K562 (cell line): ENCODE measurements around the gene ASPDH. TPM values are rescaled to one million over a fixed set of nuclear protein-coding genes. Genes with fewer than 3 reads are reported as not detected.

Experiments
- ATAC-seq: fragments of 200-7000 bp; cut with Tn5 transposase; 3 replicates; pipeline ENCODE4 v1.9.1; 2020; ENCODE audit warnings: moderate library complexity
- Bru-seq: library from RNA; stranded (reverse); fragments of 400-500 nt; gene quantifications from one replicate; lab custom pipeline; 2021; lab: Mats Ljungman, UMichigan
- BruChase-seq, 2 experiments: library from RNA; stranded (reverse); fragments of 400-500 nt; gene quantifications; one replicate each; lab custom pipeline; 2021; lab: Mats Ljungman, UMichigan
- BruUV-seq: library from RNA; stranded (reverse); fragments of 400-500 nt; replicated peaks from 2 replicates; lab custom pipeline; 2021; lab: Mats Ljungman, UMichigan
- CTCF ChIA-PET: fragments of 300-600 bp; formaldehyde crosslinking; extraction: SDS; loops from one replicate; lab custom pipeline; 2021; ENCODE audit warnings: low intra/inter-chr PET ratio; lab: Yijun Ruan, JAX
- POLR2A ChIA-PET: fragments of 300-600, 350-650 bp; sonication (Branson Sonifier 250); formaldehyde crosslinking; extraction: SDS; loops from one replicate; lab custom pipeline; 2021; ENCODE audit warnings: antibody characterized with exemption, inconsistent platforms; lab: Yijun Ruan, JAX
- DNase-seq, 4 experiments: peaks; one replicate each; pipeline versions ENCODE4 v3.0.0 to v3.0.0-alpha.2; 2011 to 2018; ENCODE audit warnings: low spot score in 3 of 4, mixed read lengths in 3 of 4; ENCODE audit errors: extremely low read depth in 1 of 4
- FAIRE-seq: peaks from 2 replicates; lab custom pipeline; 2011; peaks lifted over from hg19 to GRCh38; lab: Jason Lieb, UNC
- H2AFZ ChIP-seq: 2 replicates; pipeline ENCODE4 v1.6.0; 2011; ENCODE audit warnings: low read depth, low read length, control low read depth, inconsistent platforms
- H3K27ac ChIP-seq: fragments of 200-600 bp; 3 replicates; pipeline ENCODE4 v1.8.0; 2011; ENCODE audit warnings: low read depth, mild to moderate bottlenecking, control low read depth, inconsistent platforms, low read length, moderate library complexity, mixed read lengths; ENCODE audit errors: extremely low read depth
- H3K27me3 ChIP-seq, 2 experiments: fragments of 300-600 bp in 1 of 2; 2 replicates in 1 of 2; 3 replicates in 1 of 2; pipeline versions ENCODE4 v1.6.0 to v1.8.0; 2011; ENCODE audit warnings: inconsistent platforms in 2 of 2, low read length in 2 of 2, mild to moderate bottlenecking in 1 of 2, mixed read lengths in 1 of 2, moderate library complexity in 1 of 2; ENCODE audit not compliant: control insufficient read depth in 2 of 2, insufficient read depth in 2 of 2
- H3K36me3 ChIP-seq: fragments of 300-600 bp; 3 replicates; pipeline ENCODE4 v1.8.0; 2011; ENCODE audit warnings: mild to moderate bottlenecking, low read length, inconsistent platforms; ENCODE audit not compliant: control insufficient read depth, insufficient read depth
- H3K4me1 ChIP-seq, 2 experiments: fragments of 200-600 bp in 1 of 2; replicated peaks in 1 of 2; 2 replicates in 1 of 2; 3 replicates in 1 of 2; pipeline versions ENCODE4 v1.5.1 to v1.8.0; 2011; ENCODE audit warnings: inconsistent platforms in 2 of 2, low read length in 2 of 2, mild to moderate bottlenecking in 1 of 2, mixed read lengths in 1 of 2, moderate library complexity in 1 of 2; ENCODE audit not compliant: control insufficient read depth in 2 of 2, insufficient read depth in 2 of 2
- H3K4me2 ChIP-seq: 2 replicates; pipeline ENCODE4 v1.6.1; 2011; ENCODE audit warnings: low read length, control low read depth, inconsistent platforms, mixed read lengths; ENCODE audit not compliant: insufficient read depth
- H3K4me3 ChIP-seq: fragments of 200-600 bp; sonication (generic), shearing (Covaris generic); 2 replicates; pipeline ENCODE4 v1.5.1; 2016; ENCODE audit warnings: control low read depth, inconsistent platforms
- H3K79me2 ChIP-seq: fragments of 200-600 bp; 3 replicates; pipeline ENCODE4 v1.8.0; 2011; ENCODE audit warnings: low read length, inconsistent platforms; ENCODE audit not compliant: control insufficient read depth, insufficient read depth
- H3K9ac ChIP-seq, 2 experiments: 2 replicates each; pipeline versions ENCODE4 v1.6.0 to v1.6.1; 2011; ENCODE audit warnings: low read depth in 2 of 2, low read length in 2 of 2, control low read depth in 1 of 2, inconsistent platforms in 1 of 2, mild to moderate bottlenecking in 1 of 2, mixed read lengths in 1 of 2; ENCODE audit not compliant: insufficient read depth in 1 of 2
- H3K9me1 ChIP-seq: one replicate; pipeline ENCODE4 v1.6.0; 2011; ENCODE audit warnings: inconsistent platforms, mild to moderate bottlenecking, low read length, moderate library complexity; ENCODE audit not compliant: control insufficient read depth, insufficient read depth
- H3K9me3 ChIP-seq: replicated peaks from 2 replicates; pipeline ENCODE4 v1.5.1; 2011; ENCODE audit warnings: low read depth, low read length, inconsistent platforms; ENCODE audit not compliant: control insufficient read depth, insufficient read depth
- H4K20me1 ChIP-seq: replicated peaks from 2 replicates; pipeline ENCODE4 v1.6.1; 2011; ENCODE audit warnings: low read length, inconsistent platforms, mixed read lengths; ENCODE audit not compliant: control insufficient read depth, insufficient read depth
- BRF2 ChIP-seq: IDR thresholded peaks from 3 replicates; pipeline ENCODE4 v1.6.1; 2011; ENCODE audit warnings: borderline replicate concordance, mild to moderate bottlenecking; ENCODE audit not compliant: insufficient read length, insufficient read depth
- CCNT2 ChIP-seq: IDR thresholded peaks from 2 replicates; pipeline ENCODE4 v1.6.1; 2011; ENCODE audit warnings: borderline replicate concordance, low read depth, mild to moderate bottlenecking, moderate library complexity, mixed read lengths, low read length; ENCODE audit not compliant: insufficient read length; ENCODE audit errors: extremely low read depth
- COPS2 ChIP-seq: fragments of 450-650 bp; conservative IDR thresholded peaks from 2 replicates; pipeline ENCODE4 v1.6.1; 2016; ENCODE audit warnings: mild to moderate bottlenecking, moderate library complexity
- EGR1 ChIP-seq: fragments of 450-650 bp; conservative IDR thresholded peaks from 2 replicates; pipeline ENCODE4 v1.6.1; 2017; ENCODE audit warnings: mild to moderate bottlenecking
- ETV6 ChIP-seq, 3 experiments: fragments of 150-350 bp in 1 of 3; sonication (generic) in 1 of 3; formaldehyde crosslinking in 1 of 3; IDR thresholded peaks; 2 replicates each; pipeline versions ENCODE4 v1.6.1 to v1.8.0; 2014 to 2022; ENCODE audit warnings: borderline replicate concordance in 2 of 3, low read depth in 2 of 3, antibody characterized with exemption in 1 of 3, low read length in 1 of 3, mild to moderate bottlenecking in 1 of 3, missing genetic modification reagents in 1 of 3
- KDM1A ChIP-seq, 2 experiments: fragments of 450-650 bp; IDR thresholded peaks; 2 replicates each; pipeline ENCODE4 v1.6.1; 2016; ENCODE audit warnings: mild to moderate bottlenecking in 2 of 2
- MAFF ChIP-seq: IDR thresholded peaks from 2 replicates; pipeline ENCODE4 v1.6.1; 2012; ENCODE audit warnings: low read length, improper control_type of control experiment
- NFE2 ChIP-seq: IDR thresholded peaks from 2 replicates; pipeline ENCODE4 v1.6.1; 2014; ENCODE audit warnings: antibody characterized with exemption, low read depth
- POLR2G ChIP-seq: fragments of 200-400 bp; formaldehyde crosslinking; IDR thresholded peaks from 2 replicates; pipeline ENCODE4 v1.6.1; 2017; ENCODE audit warnings: low read depth, mild to moderate bottlenecking, antibody characterized with exemption, low read length, moderate library complexity
- POLR3G ChIP-seq: IDR thresholded peaks from 2 replicates; pipeline ENCODE4 v1.6.1; 2011; ENCODE audit not compliant: insufficient read length, insufficient replicate concordance; ENCODE audit errors: extremely low read depth
- RCOR1 ChIP-seq, 2 experiments: IDR thresholded peaks; 2 replicates each; pipeline ENCODE4 v1.6.1; 2012; ENCODE audit warnings: low read depth in 2 of 2, low read length in 2 of 2, borderline replicate concordance in 1 of 2, improper control_type of control experiment in 1 of 2
- RNF2 ChIP-seq: sonication (generic); IDR thresholded peaks from 2 replicates; pipeline ENCODE4 v1.6.1; 2016
- TRIM24 ChIP-seq, 2 experiments: fragments of 450-650 bp; IDR thresholded peaks; 2 replicates each; pipeline ENCODE4 v1.6.1; 2016
- ZBTB7A ChIP-seq: IDR thresholded peaks from 2 replicates; pipeline ENCODE4 v1.6.1; 2011; ENCODE audit warnings: low read depth, mild to moderate bottlenecking, low read length, moderate library complexity, borderline replicate concordance; ENCODE audit not compliant: control insufficient read depth
- ZNF224 ChIP-seq: sonication (generic); formaldehyde crosslinking; IDR thresholded peaks from 2 replicates; pipeline ENCODE4 v1.8.0; 2022; ENCODE audit warnings: mild to moderate bottlenecking, missing genetic modification reagents
- WGBS: fragments of 100-300 bp; shearing (Covaris generic); methylation state at CpG from one replicate; pipeline ENCODE4 v1.1.6; 2016; ENCODE audit warnings: low coverage, mixed read lengths; ENCODE audit not compliant: insufficient coverage; ENCODE audit errors: missing lambda C conversion rate; 5-methylcytosine and 5-hydroxymethylcytosine counted together
- in situ Hi-C: fragments of 300-500 bp; cut with MboI; formaldehyde crosslinking; loops from 4 replicates; pipeline ENCODE4 v1.15.0; 2018; ENCODE audit warnings: inconsistent platforms, mixed read lengths
- intact Hi-C: fragments of 100-400 bp; cut with micrococcal nuclease; formaldehyde crosslinking; loops from 2 replicates; pipeline ENCODE4 v1.14.2; 2022
- long read RNA-seq, 3 experiments: library from polyadenylated mRNA in 2 of 3; library from RNA in 1 of 3; unstranded in 2 of 3; stranded (forward) in 1 of 3; transcript quantifications; one replicate each; pipeline ENCODE4 v2.0.0, GENCODE V29; 2019 to 2022
- polyA minus RNA-seq, 3 experiments: library from RNA; depleted of rRNA, polyadenylated mRNA; stranded (reverse); fragments of >200 nt; gene quantifications; 2 replicates each; pipeline ENCODE4 v1.2.3, GENCODE V29; 2011
- polyA plus RNA-seq, 8 experiments: library from polyadenylated mRNA; depleted of rRNA in 4 of 8; stranded (reverse) in 5 of 8; unstranded in 3 of 8; fragments of >200 nt; fragmentation: Nextera tagmentation in 2 of 8; fragmentation: Illumina TruSeq in 1 of 8; extraction: Ambion mirVana in 2 of 8; extraction: Trizol in 1 of 8; gene quantifications; 2 replicates each; pipeline versions ENCODE4 v1.2.1 to v1.2.3, GENCODE V29; 2011 to 2014; ENCODE audit warnings: inconsistent platforms in 1 of 8, missing spikeins in 1 of 8
- total RNA-seq, 7 experiments: library from RNA; depleted of rRNA in 6 of 7; stranded (reverse); fragments of >200 nt in 6 of 7; fragmentation: Illumina TruSeq in 2 of 7; extraction: Trizol in 2 of 7; gene quantifications; 2 replicates each; pipeline versions ENCODE4 v1.2.1 to v1.2.3, GENCODE V29; 2011 to 2021; ENCODE audit warnings: low replicate concordance in 1 of 7
- TF ChIP-seq, protein P1 (sequence below), 3 experiments: fragments of 200-800 bp in 1 of 3; sonication (Bioruptor generic) in 1 of 3; sonication (generic) in 1 of 3; formaldehyde crosslinking in 1 of 3; IDR thresholded peaks; 2 replicates each; pipeline versions ENCODE4 v1.6.1 to v1.8.0; 2016 to 2022; ENCODE audit warnings: mild to moderate bottlenecking in 2 of 3, missing compliant biosample characterization in 2 of 3, missing genetic modification characterization in 2 of 3, missing genetic modification reagents in 1 of 3

The ASPDH gene
- total RNA-seq (2011; cell fraction: chromatin; rRNA removed; ENCODE audit: low replicate concordance): not detected in 2 replicates
- not detected in 2 replicates for total RNA-seq (2011; cell fraction: nucleolus; rRNA removed)
- not detected in 2 replicates for total RNA-seq (2011; cell fraction: nucleoplasm; rRNA removed)
- not detected in 2 replicates for total RNA-seq (2014; rRNA removed)
- not detected in 2 replicates for total RNA-seq (2014; rRNA removed; fragmentation: Illumina TruSeq; extraction: Trizol)
- not detected in 2 replicates for total RNA-seq (2015; rRNA removed; fragmentation: Illumina TruSeq; extraction: Trizol)
- not detected in 2 replicates for total RNA-seq (2021)
- polyA plus RNA-seq (2011; rRNA removed): not detected in 2 replicates
- not detected in 2 replicates for polyA plus RNA-seq (2011; cell fraction: cytosol; rRNA removed)
- polyA plus RNA-seq (2011; cell fraction: nucleus; rRNA removed): not detected in 2 replicates
- 0.39 and 0.40 TPM in 2 replicates for polyA plus RNA-seq (2012)
- not detected in 2 replicates for polyA plus RNA-seq (2014; fragmentation: Illumina TruSeq; extraction: Trizol)
- polyA plus RNA-seq (2014; fragmentation: Nextera tagmentation; extraction: Ambion mirVana): not detected
- not detected in 2 replicates for polyA plus RNA-seq (2014; rRNA removed)
- polyA minus RNA-seq (2011; rRNA and poly(A)+ RNA removed): not detected in 2 replicates
- not detected in 2 replicates for polyA minus RNA-seq (2011; cell fraction: cytosol; rRNA and poly(A)+ RNA removed)
- polyA minus RNA-seq (2011; cell fraction: nucleus; rRNA and poly(A)+ RNA removed): not detected in 2 replicates
- not detected for Bru-seq, nascent RNA
- not detected for BruChase-seq, experiment 1, labeled RNA remaining after a 2-hour chase
- BruChase-seq, experiment 2, labeled RNA remaining after a 6-hour chase: percentile 15 among the genes with signal in this experiment
- long read RNA-seq, experiment 1: 0 reads
- long read RNA-seq, experiment 2: 0 reads
- long read RNA-seq, experiment 3: 0 reads

- H3K27ac ChIP-seq: no peak within 1 kb of the TSS
- intact Hi-C loops: no loop called here
- no peaks in the 10 kb centered on the region for H4K20me1 ChIP-seq
- ChIA-PET CTCF (no interaction called here), POLR2A (interaction anchor here (1.0 kb wide), 1 partner anchor 180 kb away, joined by 3 read pairs; no protein-coding TSS in a partner anchor)
- H3K9me1 ChIP-seq: peaks cover 4% of the 10 kb centered on the region
- H3K4me1 ChIP-seq: peaks cover 5 to 71% of the 10 kb centered on the region in 2 experiments; a peak in 4 of 5 replicates
- 23% methylated on average over 11 of the region's 22 CpGs for WGBS
- no peaks in the 10 kb centered on the region for H3K9me3 ChIP-seq
- no peaks in the 10 kb centered on the region for H3K36me3 ChIP-seq
- DNase-seq (peak in 1 of 4 experiments; percentile 43), FAIRE-seq (no peak), ATAC-seq (no peak)
- H3K27me3 ChIP-seq: no peaks in the 10 kb centered on the region
- peak within 1 kb of the TSS in 1 of 2 experiments; percentile 93; a peak in 2 of 4 replicates for H3K9ac ChIP-seq
- no peak within 1 kb of the TSS for H2AFZ ChIP-seq
- H3K4me3 ChIP-seq: no peak within 1 kb of the TSS
- no TSS peak for BruUV-seq
- no peak within 1 kb of the TSS for H3K4me2 ChIP-seq
- in situ Hi-C loops: no loop called here
- no peaks in the 10 kb centered on the region; the same call in 2 of the 3 replicates for H3K79me2 ChIP-seq
- TF ChIP-seq BRF2: no peak
- TF ChIP-seq COPS2: no peak
- no peak for TF ChIP-seq NFE2
- TF ChIP-seq ETV6 (IDR thresholded peaks at IDR 0.05; ENCODE audit: borderline replicate concordance in 1 of 2, low read depth in 2 of 2, low read length in 1 of 2): no peak
- no peak for TF ChIP-seq ETV6 (CRISPR knock-in tag; IDR thresholded peaks at IDR 0.05; ENCODE audit: borderline replicate concordance)
- peak; percentile 32 for TF ChIP-seq EGR1
- TF ChIP-seq TRIM24 (IDR thresholded peaks at IDR 0.05): no peak
- no peak for TF ChIP-seq POLR3G
- TF ChIP-seq ZBTB7A: 0 out of 2 replicates have a peak, but pooled peaks have one; percentile 19
- no peak for TF ChIP-seq MAFF
- TF ChIP-seq CCNT2: no peak
- TF ChIP-seq ZNF224 (CRISPR knock-in tag): no peak
- TF ChIP-seq KDM1A (IDR thresholded peaks at IDR 0.05): peak in 1 of 2 experiments; percentile 29; a peak in 1 of 4 replicates
- peak; percentile 59 for TF ChIP-seq POLR2G
- peak in 1 of 2 experiments; percentile 44; a peak in 1 of 4 replicates for TF ChIP-seq RCOR1 (IDR thresholded peaks at IDR 0.05; ENCODE audit: borderline replicate concordance in 1 of 2, low read depth in 2 of 2, low read length in 2 of 2)
- TF ChIP-seq, protein P1, sequence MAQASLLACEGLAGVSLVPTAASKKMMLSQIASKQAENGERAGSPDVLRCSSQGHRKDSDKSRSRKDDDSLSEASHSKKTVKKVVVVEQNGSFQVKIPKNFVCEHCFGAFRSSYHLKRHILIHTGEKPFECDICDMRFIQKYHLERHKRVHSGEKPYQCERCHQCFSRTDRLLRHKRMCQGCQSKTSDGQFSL (CRISPR knock-in tag; IDR thresholded peaks at IDR 0.05): 0 out of 2 replicates have a peak, but pooled peaks have one; percentile 6
- TF ChIP-seq, protein P1 (tag; IDR thresholded peaks at IDR 0.05): no peak
- no peak for TF ChIP-seq RNF2
Measured at GRCh38 chr19:50513746-50514345, at the start of gene ASPDH. ASPDH (minus strand) TSS chr19:50513913; CDS start chr19:50513823, 90 bp downstream.
